RWPE1 (cell line): ENCODE data around the gene IPMK.

Experiments
- CTCF ChIA-PET: fragments of 350-600 bp; sonication (Branson Sonifier 250); formaldehyde crosslinking; extraction: SDS; loops from one replicate; lab custom pipeline; 2021; lab: Yijun Ruan, JAX
- POLR2A ChIA-PET: fragments of 400-600 bp; formaldehyde crosslinking; extraction: SDS; loops from one replicate; lab custom pipeline; 2020; ENCODE audit warnings: antibody characterized with exemption; ENCODE audit not compliant: low non-redundant PET; lab: Yijun Ruan, JAX
- DNase-seq: peaks from one replicate; pipeline ENCODE4 v3.0.0; 2012; ENCODE audit warnings: low spot score
- H3K27ac ChIP-seq: fragments of 450-650 bp; 2 replicates; pipeline ENCODE4 v1.5.1; 2017
- CTCF ChIP-seq: fragments of 450-650 bp; conservative IDR thresholded peaks from 2 replicates; pipeline ENCODE4 v1.5.1; 2017; ENCODE audit warnings: low read depth, mild to moderate bottlenecking

Gene IPMK

GRCh38 chr10:58269782-58270290, 2.1 kb upstream of the IPMK start:
- POLR2A ChIA-PET: no interaction called here
- no peak for TF ChIP-seq CTCF
- DNase-seq: no peak
- CTCF ChIA-PET: no interaction called here
- peak overlapping the region; percentile 99 for H3K27ac ChIP-seq

GRCh38 chr10:58268946-58269781, 1.5 kb upstream of the IPMK start, which contains the start of gene CISD1:
Gene CISD1 (plus strand): TSS chr10:58269162. CDS start chr10:58269274, 112 bp downstream.
- peak within 1 kb of the TSS; percentile 99 for H3K27ac ChIP-seq
- CTCF ChIA-PET: no interaction called here
- TF ChIP-seq CTCF: no peak
- peak; percentile 99 for DNase-seq
- POLR2A ChIA-PET: no interaction called here

GRCh38 chr10:58268454-58268945, 806 bp upstream of the IPMK start:
- no peak for DNase-seq
- POLR2A ChIA-PET: no interaction called here
- TF ChIP-seq CTCF: no peak
- CTCF ChIA-PET: no interaction called here
- peak overlapping the region; percentile 99 for H3K27ac ChIP-seq

GRCh38 chr10:58266826-58267712, 625 bp downstream of the IPMK start:
- DNase-seq: peak; percentile 37
- POLR2A ChIA-PET: interaction anchor here (0.6 kb wide), 1 partner anchor 117 kb away, joined by 3 read pairs; no protein-coding TSS in a partner anchor
- CTCF ChIA-PET: no interaction called here
- no peak for TF ChIP-seq CTCF
- peak overlapping the region; percentile 99 for H3K27ac ChIP-seq

GRCh38 chr10:58266003-58266825, 1.5 kb downstream of the IPMK start:
- POLR2A ChIA-PET: no interaction called here
- no peak for TF ChIP-seq CTCF
- CTCF ChIA-PET: no interaction called here
- H3K27ac ChIP-seq: peak overlapping the region; percentile 99
- DNase-seq: peak; percentile 22
